Raji (cell line): Measurements from ENCODE around the gene DOLK.

Source experiments
- POLR2A ChIP-seq: IDR thresholded peaks from 2 replicates; pipeline ENCODE4 v1.6.1; 2011; ENCODE audit warnings: low read depth, low read length, control low read depth; ENCODE audit not compliant: insufficient read depth

Gene DOLK

GRCh38 chr9:128940271-128940921, 7.0 kb downstream of the DOLK start:
- no peak for TF ChIP-seq POLR2A

GRCh38 chr9:128937310-128938165, 9.9 kb downstream of the DOLK start:
- no peak for TF ChIP-seq POLR2A

- no peak for TF ChIP-seq POLR2A
These were observed 11.1 kb downstream of the DOLK start for GRCh38 chr9:128936171-128936865.

- no peak for TF ChIP-seq POLR2A
These were observed 13.7 kb downstream of the DOLK start for GRCh38 chr9:128933731-128934130.

GRCh38 chr9:128929560-128929959, 17.8 kb downstream of the DOLK start:
- TF ChIP-seq POLR2A = no peak

- TF ChIP-seq POLR2A = no peak
These were observed 18.8 kb downstream of the DOLK start for GRCh38 chr9:128928624-128929023.

GRCh38 chr9:128927731-128928411, 19.5 kb downstream of the DOLK start:
- no peak for TF ChIP-seq POLR2A

GRCh38 chr9:128923493-128923883, 23.9 kb downstream of the DOLK start:
- no peak for TF ChIP-seq POLR2A

GRCh38 chr9:128921881-128922763, 25.3 kb downstream of the DOLK start:
- TF ChIP-seq POLR2A = no peak

GRCh38 chr9:128920381-128921058, 26.9 kb downstream of the DOLK start, which contains the start of gene PHYHD1:
TSS of gene PHYHD1 (plus strand) at chr9:128920982. CDS start at chr9:128922324, 1,342 bp downstream.
- TF ChIP-seq POLR2A = no peak

GRCh38 chr9:128919402-128920089, 27.9 kb downstream of the DOLK start:
- TF ChIP-seq POLR2A = no peak

GRCh38 chr9:128918921-128919320, 28.5 kb downstream of the DOLK start:
- no peak for TF ChIP-seq POLR2A
